T47D (cell line): Measurements from ENCODE around the gene CCDC110.
"Not testable (repeated sequence)": the region's sequence is repeated elsewhere in the genome, so short reads cannot be mapped to it uniquely, and the experiment has no call there.

Experiments used
- DNase-seq, 2 experiments: peaks; one replicate each; pipeline versions ENCODE4 v3.0.0 to v3.0.0-alpha.2; 2011 to 2012; ENCODE audit warnings: low read depth in 1 of 2, low spot score in 1 of 2
- JUND ChIP-seq: IDR thresholded peaks from 2 replicates; pipeline ENCODE4 v1.6.1; 2012; ENCODE audit warnings: low read depth
- in situ Hi-C: cut with HindIII; loops from 2 replicates; pipeline ENCODE4 v1.10.0; 2016; ENCODE audit warnings: low sequenced_read_pairs, low pct_unique_long_range_greater_than_20kb

The CCDC110 gene

GRCh38 chr4:185471235-185472102, at the start of gene CCDC110:
Gene CCDC110 (minus strand): TSS chr4:185471733. CDS start chr4:185471683, 50 bp downstream.
- TF ChIP-seq JUND: no peak
- peak; percentile 81 to 94 for DNase-seq
- in situ Hi-C loops: no loop called here

- in situ Hi-C loops: no loop called here
- no peak for TF ChIP-seq JUND
- DNase-seq: no peak
Observed at GRCh38 chr4:185520119-185520518, 48.6 kb upstream of the CCDC110 start.

GRCh38 chr4:185518494-185518893, 47.0 kb upstream of the CCDC110 start:
- no peak for TF ChIP-seq JUND
- in situ Hi-C loops: no loop called here
- DNase-seq: no peak

GRCh38 chr4:185518069-185518468, 46.5 kb upstream of the CCDC110 start:
- no peak for DNase-seq
- no peak for TF ChIP-seq JUND
- in situ Hi-C loops: no loop called here

GRCh38 chr4:185515248-185515647, 43.7 kb upstream of the CCDC110 start:
- no peak for TF ChIP-seq JUND
- in situ Hi-C loops: no loop called here
- DNase-seq: no peak

GRCh38 chr4:185514182-185514697, 42.7 kb upstream of the CCDC110 start:
- in situ Hi-C loops: no loop called here
- DNase-seq: no peak
- no peak for TF ChIP-seq JUND

- peak in 1 of 2 experiments; percentile 78 for DNase-seq
- in situ Hi-C loops: no loop called here
- TF ChIP-seq JUND: no peak
Observed at GRCh38 chr4:185513489-185514181, 42.1 kb upstream of the CCDC110 start.

GRCh38 chr4:185512516-185512915, 41.0 kb upstream of the CCDC110 start:
- no peak for DNase-seq
- in situ Hi-C loops: no loop called here
- TF ChIP-seq JUND: no peak

GRCh38 chr4:185511243-185511642, 39.7 kb upstream of the CCDC110 start:
- DNase-seq, in situ Hi-C loops: not testable (repeated sequence)

GRCh38 chr4:185510806-185511205, 39.3 kb upstream of the CCDC110 start:
- in situ Hi-C loops: no loop called here
- no peak for TF ChIP-seq JUND
- no peak for DNase-seq

- TF ChIP-seq JUND: no peak
- in situ Hi-C loops: no loop called here
- DNase-seq: peak in 1 of 2 experiments; percentile 72
Observed at GRCh38 chr4:185508181-185508580, 36.6 kb upstream of the CCDC110 start.

- no peak for TF ChIP-seq JUND
- in situ Hi-C loops: no loop called here
- no peak for DNase-seq
Observed at GRCh38 chr4:185506422-185506821, 34.9 kb upstream of the CCDC110 start.
